SU-DHL-6 (cell line): ENCODE measurements around the gene TGFA.

ENCODE experiments used
- EZH2phosphoT487 ChIP-seq: fragments of 200-600 bp; sonication (generic), shearing (Covaris generic); conservative IDR thresholded peaks from 2 replicates; pipeline ENCODE4 v1.6.1; 2018; ENCODE audit warnings: mild to moderate bottlenecking, antibody characterized with exemption, low read length, moderate library complexity, mixed read lengths
- TF ChIP-seq, protein P1 (sequence below): fragments of 200-600 bp; sonication (generic); IDR thresholded peaks from one replicate; pipeline ENCODE4 v1.5.1; 2017; ENCODE audit warnings: antibody characterized with exemption, mild to moderate bottlenecking, low read length, moderate library complexity; ENCODE audit not compliant: insufficient read depth, poor library complexity, severe bottlenecking

DNA sequence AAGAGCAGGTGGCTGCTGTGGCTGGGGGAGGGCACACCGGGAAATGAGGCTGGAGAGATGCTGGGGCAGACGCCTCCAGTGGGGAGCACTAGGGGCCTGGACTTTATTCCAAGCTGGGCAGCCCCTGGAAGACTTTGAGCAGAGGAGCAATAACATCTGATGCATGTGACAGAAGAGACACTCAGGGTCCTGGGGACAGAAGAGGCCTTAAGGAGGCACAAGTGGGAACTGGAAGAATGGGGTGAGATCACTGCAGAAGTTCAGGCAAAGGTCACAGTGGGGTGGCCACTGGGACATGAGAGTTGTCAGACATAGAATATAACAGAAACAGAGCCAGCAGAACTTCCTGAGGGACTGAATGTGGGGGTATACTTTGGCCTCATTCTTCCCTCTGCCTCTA is 24.0 kb downstream of the TGFA start:
- TF ChIP-seq, protein P1, sequence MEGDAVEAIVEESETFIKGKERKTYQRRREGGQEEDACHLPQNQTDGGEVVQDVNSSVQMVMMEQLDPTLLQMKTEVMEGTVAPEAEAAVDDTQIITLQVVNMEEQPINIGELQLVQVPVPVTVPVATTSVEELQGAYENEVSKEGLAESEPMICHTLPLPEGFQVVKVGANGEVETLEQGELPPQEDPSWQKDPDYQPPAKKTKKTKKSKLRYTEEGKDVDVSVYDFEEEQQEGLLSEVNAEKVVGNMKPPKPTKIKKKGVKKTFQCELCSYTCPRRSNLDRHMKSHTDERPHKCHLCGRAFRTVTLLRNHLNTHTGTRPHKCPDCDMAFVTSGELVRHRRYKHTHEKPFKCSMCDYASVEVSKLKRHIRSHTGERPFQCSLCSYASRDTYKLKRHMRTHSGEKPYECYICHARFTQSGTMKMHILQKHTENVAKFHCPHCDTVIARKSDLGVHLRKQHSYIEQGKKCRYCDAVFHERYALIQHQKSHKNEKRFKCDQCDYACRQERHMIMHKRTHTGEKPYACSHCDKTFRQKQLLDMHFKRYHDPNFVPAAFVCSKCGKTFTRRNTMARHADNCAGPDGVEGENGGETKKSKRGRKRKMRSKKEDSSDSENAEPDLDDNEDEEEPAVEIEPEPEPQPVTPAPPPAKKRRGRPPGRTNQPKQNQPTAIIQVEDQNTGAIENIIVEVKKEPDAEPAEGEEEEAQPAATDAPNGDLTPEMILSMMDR, result no peak
- TF ChIP-seq EZH2phosphoT487, result no peak
